Measurements from ENCODE around the gene RNPEPL1.

The RNPEPL1 gene

GRCh38 chr2:240578110-240578450 lies 9.8 kb downstream of the RNPEPL1 start:
- DNase-seq (ENCODE audit: low read depth), result no peak
- in situ Hi-C loops (cut with HindIII; ENCODE audit: low sequenced_read_pairs), result no loop called here
- H3K4me3 ChIP-seq (ENCODE audit: low read depth, low read length), result no peak overlapping the region
- TF ChIP-seq, protein P1, sequence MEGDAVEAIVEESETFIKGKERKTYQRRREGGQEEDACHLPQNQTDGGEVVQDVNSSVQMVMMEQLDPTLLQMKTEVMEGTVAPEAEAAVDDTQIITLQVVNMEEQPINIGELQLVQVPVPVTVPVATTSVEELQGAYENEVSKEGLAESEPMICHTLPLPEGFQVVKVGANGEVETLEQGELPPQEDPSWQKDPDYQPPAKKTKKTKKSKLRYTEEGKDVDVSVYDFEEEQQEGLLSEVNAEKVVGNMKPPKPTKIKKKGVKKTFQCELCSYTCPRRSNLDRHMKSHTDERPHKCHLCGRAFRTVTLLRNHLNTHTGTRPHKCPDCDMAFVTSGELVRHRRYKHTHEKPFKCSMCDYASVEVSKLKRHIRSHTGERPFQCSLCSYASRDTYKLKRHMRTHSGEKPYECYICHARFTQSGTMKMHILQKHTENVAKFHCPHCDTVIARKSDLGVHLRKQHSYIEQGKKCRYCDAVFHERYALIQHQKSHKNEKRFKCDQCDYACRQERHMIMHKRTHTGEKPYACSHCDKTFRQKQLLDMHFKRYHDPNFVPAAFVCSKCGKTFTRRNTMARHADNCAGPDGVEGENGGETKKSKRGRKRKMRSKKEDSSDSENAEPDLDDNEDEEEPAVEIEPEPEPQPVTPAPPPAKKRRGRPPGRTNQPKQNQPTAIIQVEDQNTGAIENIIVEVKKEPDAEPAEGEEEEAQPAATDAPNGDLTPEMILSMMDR (IDR thresholded peaks at IDR 0.05; ENCODE audit: low read depth, low read length, missing control alignments), result no peak

DNA sequence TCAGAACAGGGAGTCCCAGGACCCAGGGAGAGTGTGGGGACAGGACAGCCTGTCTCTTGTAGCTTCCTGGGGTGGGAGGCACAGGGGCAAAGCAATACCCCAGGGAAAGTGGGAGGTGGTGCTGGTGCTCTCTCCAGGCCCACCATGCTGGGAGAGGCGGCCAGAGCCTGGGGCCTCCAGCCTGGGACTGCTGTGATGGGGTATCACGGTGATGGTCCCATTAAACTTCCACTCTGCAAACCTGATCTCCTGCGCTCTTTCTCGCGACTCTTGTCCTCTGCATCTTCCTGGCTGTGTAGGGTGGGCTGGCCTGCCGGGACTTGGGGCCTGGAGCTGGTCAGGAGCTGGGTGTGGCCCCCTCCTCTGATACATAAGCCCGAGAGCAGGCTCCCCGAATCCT lies 10.2 kb downstream of the RNPEPL1 start:
- TF ChIP-seq, protein P1 (IDR thresholded peaks at IDR 0.05; ENCODE audit: low read depth, low read length, missing control alignments), result no peak
- no peak overlapping the region for H3K4me3 ChIP-seq (ENCODE audit: low read depth, low read length)
- no peak for DNase-seq (ENCODE audit: low read depth)
- in situ Hi-C loops (cut with HindIII; ENCODE audit: low sequenced_read_pairs), result no loop called here

DNA sequence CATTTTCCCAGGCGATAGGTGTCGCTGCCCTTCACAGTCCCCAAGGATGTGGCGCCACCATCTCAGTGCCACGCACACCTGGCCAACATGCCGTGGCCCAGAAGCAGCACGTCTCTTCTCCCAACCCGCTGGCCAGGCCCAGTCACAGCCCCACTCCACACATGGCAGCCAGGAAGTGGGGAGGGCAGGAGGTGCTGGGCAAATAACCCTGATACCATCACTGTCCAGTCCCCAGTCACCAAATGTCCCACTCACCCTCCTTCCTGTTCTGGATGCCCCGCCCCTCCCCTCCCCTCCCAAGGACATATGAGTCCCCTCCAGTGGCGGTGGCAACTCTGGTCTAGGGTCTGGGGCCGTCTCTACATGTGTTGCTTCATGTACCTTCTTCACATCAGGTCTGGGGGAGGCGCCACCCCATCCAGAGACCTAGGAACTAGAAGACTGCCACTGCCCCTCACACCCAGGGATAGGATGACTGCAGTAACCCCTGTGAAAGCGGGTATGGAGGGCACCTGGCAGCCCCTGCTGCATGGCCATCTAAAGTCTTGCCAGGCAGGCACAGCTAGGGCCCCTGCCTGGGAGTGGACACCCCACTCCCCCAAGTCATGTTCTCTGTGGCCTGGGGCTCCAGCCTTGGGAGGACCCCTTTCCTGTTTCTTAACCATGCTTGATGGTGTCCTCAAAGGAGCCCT lies 10.9 kb downstream of the RNPEPL1 start:
- TF ChIP-seq, protein P1 (IDR thresholded peaks at IDR 0.05; ENCODE audit: low read depth, low read length, missing control alignments), result no peak
- in situ Hi-C loops (cut with HindIII; ENCODE audit: low sequenced_read_pairs), result no loop called here
- DNase-seq (ENCODE audit: low read depth), result no peak
- no peak overlapping the region for H3K4me3 ChIP-seq (ENCODE audit: low read depth, low read length)

DNA sequence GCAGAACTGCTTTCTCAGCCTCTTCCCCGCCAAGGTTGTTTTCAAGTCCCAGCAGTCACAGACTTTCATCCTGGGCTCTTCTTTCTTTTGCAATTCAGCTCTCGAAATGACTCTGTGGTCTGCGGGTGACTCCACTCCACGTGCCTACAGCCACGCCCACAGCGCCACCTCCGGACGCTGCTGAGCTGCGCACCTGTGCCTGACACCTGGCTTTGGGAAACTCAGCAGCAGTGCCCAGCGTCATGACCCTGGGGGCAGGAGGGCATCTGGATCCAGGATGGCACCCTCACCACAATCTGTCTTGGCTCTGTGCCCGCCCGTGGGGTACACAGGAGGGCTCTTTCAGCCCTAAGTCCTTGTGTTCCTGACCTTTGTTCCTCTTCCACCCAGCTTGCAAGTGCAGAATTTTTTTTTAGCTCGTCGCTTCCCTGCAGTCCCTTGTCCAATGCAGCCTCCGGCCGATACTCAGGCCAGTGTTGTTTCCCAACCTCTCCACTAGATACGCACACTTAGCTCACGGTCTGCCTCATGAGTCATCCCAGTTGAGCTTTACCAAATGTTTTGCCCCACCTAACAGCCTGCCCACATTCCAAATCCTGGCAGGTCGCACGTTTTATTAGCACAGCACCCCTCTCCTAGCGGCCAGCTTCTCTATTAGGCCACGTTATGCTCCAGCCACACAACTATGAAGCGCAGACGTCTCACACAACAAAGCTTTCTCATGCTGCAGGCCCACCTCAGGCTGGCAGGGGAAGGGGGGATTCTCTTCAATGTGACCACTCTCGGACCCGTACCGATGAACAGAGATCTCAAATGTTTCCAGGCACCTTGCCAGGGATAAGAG lies 11.7 kb downstream of the RNPEPL1 start:
- TF ChIP-seq, protein P1 (IDR thresholded peaks at IDR 0.05; ENCODE audit: low read depth, low read length, missing control alignments), result no peak
- in situ Hi-C loops (cut with HindIII; ENCODE audit: low sequenced_read_pairs), result no loop called here
- no peak overlapping the region for H3K4me3 ChIP-seq (ENCODE audit: low read depth, low read length)
- DNase-seq (ENCODE audit: low read depth), result no peak

DNA sequence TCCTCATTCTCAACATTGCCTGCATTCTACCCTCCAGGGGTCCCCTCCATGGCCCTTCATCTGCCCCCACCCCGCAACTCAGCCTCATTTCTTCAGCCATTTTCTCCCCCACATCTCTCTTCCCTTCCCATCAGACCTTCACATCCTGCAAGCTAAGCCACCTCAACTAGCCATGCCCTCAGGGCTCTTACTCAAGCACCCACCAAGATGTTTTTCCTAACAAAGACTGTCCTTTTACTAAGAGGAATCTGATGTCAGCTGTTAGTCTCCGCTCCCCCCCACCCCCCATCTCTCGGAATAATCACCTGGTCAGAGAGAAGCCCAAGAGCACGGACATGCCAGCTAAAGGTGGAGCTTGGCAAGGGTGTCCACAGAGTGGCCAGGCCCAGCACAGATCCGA lies 13.5 kb downstream of the RNPEPL1 start:
- in situ Hi-C loops (cut with HindIII; ENCODE audit: low sequenced_read_pairs), result no loop called here
- TF ChIP-seq, protein P1 (IDR thresholded peaks at IDR 0.05; ENCODE audit: low read depth, low read length, missing control alignments), result no peak
- DNase-seq (ENCODE audit: low read depth), result no peak
- no peak overlapping the region for H3K4me3 ChIP-seq (ENCODE audit: low read depth, low read length)

- DNase-seq (ENCODE audit: low read depth), result no peak
- no peak overlapping the region for H3K4me3 ChIP-seq (ENCODE audit: low read depth, low read length)
- TF ChIP-seq, protein P1 (IDR thresholded peaks at IDR 0.05; ENCODE audit: low read depth, low read length, missing control alignments), result no peak
- in situ Hi-C loops (cut with HindIII; ENCODE audit: low sequenced_read_pairs), result no loop called here
Measured at GRCh38 chr2:240582781-240583180, 14.5 kb downstream of the RNPEPL1 start.
